ENCODE measurements around the gene FCHO2.

DNA sequence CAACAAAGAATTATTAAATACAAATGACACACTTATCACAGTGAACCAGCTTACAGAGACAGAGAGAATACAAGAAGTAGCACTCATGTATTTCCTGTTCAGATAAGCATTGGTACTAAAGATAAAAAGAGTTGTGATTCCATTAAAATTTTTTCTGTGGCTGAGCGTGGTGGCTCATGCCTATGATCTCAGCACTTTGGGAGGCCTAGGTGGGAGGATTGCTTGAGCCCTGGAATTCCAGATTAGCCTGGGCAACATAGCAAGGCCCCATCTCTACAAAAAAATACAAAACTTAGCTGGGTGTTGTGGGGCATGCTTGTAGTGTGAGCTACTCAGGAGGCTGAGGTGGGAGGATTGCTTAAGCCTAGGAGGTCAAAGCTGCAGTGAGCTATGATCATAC is 32.9 kb downstream of the FCHO2 start:
- TF ChIP-seq EP300 (IDR thresholded peaks at IDR 0.05; ENCODE audit: borderline replicate concordance) (no peak), RAD21 (IDR thresholded peaks at IDR 0.05; ENCODE audit: low read depth) (no peak)

Data from Ishikawa (cell line).